Kidney (tissue), 14 donors: ENCODE results near the gene GSTT2. TPM values are rescaled to one million over a fixed set of nuclear protein-coding genes. Genes with fewer than 3 reads are reported as not detected.

ENCODE experiments used
- DNase-seq, 5 donors: peaks; one replicate each; pipeline ENCODE4 v3.0.0-alpha.2; 2013 to 2020
- FAIRE-seq: peaks from 2 replicates; lab custom pipeline; 2012; peaks lifted over from hg19 to GRCh38; lab: Jason Lieb, UNC
- H3K27ac ChIP-seq, 2 donors: one replicate each; pipeline ENCODE4 v1.7.0; 2013; ENCODE audit warnings: low read depth in 2 of 2, low read length in 2 of 2, inconsistent platforms in 1 of 2
- H3K27me3 ChIP-seq: one replicate; pipeline ENCODE4 v1.7.1; 2013; ENCODE audit warnings: low read length, inconsistent platforms; ENCODE audit not compliant: control insufficient read depth, insufficient read depth
- H3K36me3 ChIP-seq, 3 donors: one replicate each; pipeline versions ENCODE4 v1.7.0 to v1.7.1; 2013; ENCODE audit warnings: low read length in 3 of 3, control low read depth in 1 of 3, inconsistent platforms in 1 of 3; ENCODE audit not compliant: insufficient read depth in 3 of 3, control insufficient read depth in 2 of 3
- H3K4me1 ChIP-seq, 3 donors: one replicate each; pipeline versions ENCODE4 v1.7.0 to v1.7.1; 2013; ENCODE audit warnings: low read length in 3 of 3, inconsistent platforms in 1 of 3, low read depth in 1 of 3; ENCODE audit not compliant: control insufficient read depth in 2 of 3, insufficient read depth in 2 of 3
- H3K4me3 ChIP-seq, 3 donors: one replicate each; pipeline versions ENCODE4 v1.7.0 to v1.8.1; 2013; ENCODE audit warnings: low read length in 3 of 3, control low read depth in 1 of 3, inconsistent platforms in 1 of 3
- H3K9ac ChIP-seq, 3 donors: one replicate each; pipeline versions ENCODE4 v1.7.0 to v1.7.1; 2013; ENCODE audit warnings: low read length in 3 of 3, control low read depth in 1 of 3, inconsistent platforms in 1 of 3
- H3K9me3 ChIP-seq, 3 donors: one replicate each; pipeline versions ENCODE4 v1.7.0 to v1.7.1; 2013; ENCODE audit warnings: low read length in 3 of 3, control low read depth in 1 of 3, inconsistent platforms in 1 of 3; ENCODE audit not compliant: control insufficient read depth in 2 of 3, insufficient read depth in 1 of 3
- CTCF ChIP-seq: IDR thresholded peaks from 3 replicates; pipeline ENCODE4 v1.5.1; 2012; ENCODE audit warnings: mild to moderate bottlenecking, moderate library complexity, borderline replicate concordance; ENCODE audit not compliant: insufficient read depth; ENCODE audit errors: extremely low read depth
- intact Hi-C: fragments of 100-400 bp; cut with DNase I; formaldehyde crosslinking; loops from one replicate; pipeline ENCODE4 v1.11.1; 2022
- polyA plus RNA-seq: library from polyadenylated mRNA; stranded (reverse); fragments of 350-450 nt; fragmentation: Illumina TruSeq; extraction: RNeasy Lipid Tissue Mini Kit (QIAGEN cat#74804); gene quantifications from one replicate; pipeline ENCODE4 v1.2.3, GENCODE V29; 2014; ENCODE audit warnings: low read depth, low replicate concordance; ENCODE audit not compliant: insufficient read depth
- total RNA-seq: library from RNA; stranded (reverse); fragmentation: NEBNext Ultra II Directional; extraction: Animal tissue kit (Norgen Biotek cat#: 25700); gene quantifications from one replicate; pipeline ENCODE4 v1.2.1, GENCODE V29; 2021
- donor health status: control.
- donor health status: control.
- donor health status: control.
- donor health status: control.
- donor health status: control.
- donor health status: DM: yes; HTN: yes; CAD: no.
- donor health status: Normal renal cell carcinoma (clear cell type).

GSTT2 gene
- total and polyA plus RNA-seq, 2 donors from 2014 or later, result 1.3 to 2.4 TPM

DNA sequence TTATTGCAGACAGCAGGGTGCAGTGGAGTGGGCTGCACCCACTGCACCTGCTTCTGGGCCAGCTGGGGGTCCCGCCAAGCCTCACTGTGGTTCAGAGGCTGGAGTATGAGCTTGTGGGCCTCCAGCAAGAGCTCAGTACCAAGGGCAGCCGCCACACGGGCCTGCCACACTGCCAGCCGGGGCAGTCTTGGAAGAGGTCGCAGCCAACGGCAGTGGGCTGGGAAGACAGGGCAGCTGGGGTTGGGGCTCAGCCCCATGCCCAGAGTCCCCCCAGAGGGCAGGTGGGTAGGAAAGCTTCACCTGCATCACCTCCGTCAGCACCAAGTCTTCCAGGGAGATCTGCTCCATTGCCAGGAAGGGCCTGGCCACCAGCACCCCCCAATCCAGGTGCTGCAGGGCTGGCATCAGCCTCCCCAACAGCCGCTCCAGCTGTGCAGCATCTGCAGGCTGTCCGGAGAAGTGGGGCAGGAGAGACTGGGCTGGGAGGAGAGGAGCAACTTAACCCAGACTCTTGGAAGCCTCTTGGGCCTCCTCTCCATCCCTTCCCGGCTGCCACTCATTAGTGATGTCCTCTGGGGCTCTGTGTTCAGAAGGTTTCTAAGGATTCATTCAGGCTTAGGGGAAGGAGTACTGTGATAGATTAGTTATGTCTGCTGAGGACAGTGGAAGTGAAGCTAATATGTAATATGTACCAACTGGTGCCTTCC lies 26.4 kb downstream of the GSTT2 start:
- FAIRE-seq (no peak), DNase-seq (no peak)
- H3K9ac ChIP-seq, result no peak overlapping the region
- no peaks in the 10 kb centered on the region for H3K27me3 ChIP-seq
- H3K4me1 ChIP-seq, result no peaks in the 10 kb centered on the region
- intact Hi-C loops, result no loop called here
- no peak overlapping the region for H3K27ac ChIP-seq
- no peaks in the 10 kb centered on the region for H3K9me3 ChIP-seq
- no peak for TF ChIP-seq CTCF
- no peak overlapping the region for H3K4me3 ChIP-seq
- no peaks in the 10 kb centered on the region for H3K36me3 ChIP-seq

GRCh38 chr22:24006914-24007214 lies 26.9 kb downstream of the GSTT2 start:
- Histone ChIP-seq H3K4me3 (no peak overlapping the region), H3K36me3 (no peaks in the 10 kb centered on the region), H3K27ac (no peak overlapping the region), H3K27me3 (no peaks in the 10 kb centered on the region), H3K4me1 (peaks cover 0 to 2% (median 0%) of the 10 kb centered on the region in 3 donors), H3K9ac (no peak overlapping the region), H3K9me3 (no peaks in the 10 kb centered on the region)
- intact Hi-C loops, result no loop called here
- FAIRE-seq, result no peak
- no peak for DNase-seq
- no peak for TF ChIP-seq CTCF

GRCh38 chr22:24007253-24008021 lies 27.5 kb downstream of the GSTT2 start:
- Histone ChIP-seq H3K27ac (no peak overlapping the region), H3K4me3 (no peak overlapping the region), H3K27me3 (no peaks in the 10 kb centered on the region), H3K4me1 (peaks cover 0 to 4% (median 0%) of the 10 kb centered on the region in 3 donors), H3K9ac (no peak overlapping the region), H3K9me3 (no peaks in the 10 kb centered on the region), H3K36me3 (no peaks in the 10 kb centered on the region)
- FAIRE-seq (no peak), DNase-seq (no peak)
- intact Hi-C loops, result no loop called here
- no peak for TF ChIP-seq CTCF

DNA sequence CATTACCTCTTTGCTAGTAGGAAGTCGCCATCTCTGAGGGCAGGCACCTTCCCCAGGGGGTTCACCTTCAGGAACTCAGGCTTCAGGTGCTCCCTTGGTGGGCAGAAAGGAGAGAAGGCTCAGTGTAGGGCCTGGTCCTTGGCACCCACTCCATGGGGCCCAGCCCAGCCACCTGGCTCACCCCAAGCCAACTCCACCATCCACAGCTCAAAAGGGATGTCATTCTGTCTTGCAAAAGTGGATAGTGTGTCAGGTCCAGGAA lies 28.0 kb downstream of the GSTT2 start:
- Histone ChIP-seq H3K36me3 (no peaks in the 10 kb centered on the region), H3K9ac (no peak overlapping the region), H3K9me3 (no peaks in the 10 kb centered on the region), H3K27ac (no peak overlapping the region), H3K27me3 (no peaks in the 10 kb centered on the region), H3K4me1 (peaks cover 0 to 5% (median 0%) of the 10 kb centered on the region in 3 donors), H3K4me3 (no peak overlapping the region)
- no peak for DNase-seq
- intact Hi-C loops, result no loop called here
- no peak for FAIRE-seq
- no peak for TF ChIP-seq CTCF
